HepG2 (cell line): ENCODE measurements around the gene BTBD7. TPM values are rescaled to one million over a fixed set of nuclear protein-coding genes. Genes with fewer than 3 reads are reported as not detected.

Experiments
- ATAC-seq: fragments of 200-7000 bp; cut with Tn5 transposase; 3 replicates; pipeline ENCODE4 v1.9.1; 2020; ENCODE audit warnings: mild to moderate bottlenecking, moderate library complexity
- BruUV-seq: library from RNA; stranded (reverse); fragments of 400-500 nt; replicated peaks from 2 replicates; lab custom pipeline; 2021; lab: Mats Ljungman, UMichigan
- CTCF ChIA-PET: fragments of 300-600 bp; formaldehyde crosslinking; extraction: SDS; loops from one replicate; lab custom pipeline; 2021; ENCODE audit warnings: low total read pairs, inconsistent platforms, low intra/inter-chr PET ratio; lab: Yijun Ruan, JAX
- POLR2A ChIA-PET: fragments of 350-600 bp; sonication (Branson Sonifier 250); formaldehyde crosslinking; loops from one replicate; lab custom pipeline; 2020; ENCODE audit warnings: antibody characterized with exemption, inconsistent platforms; lab: Yijun Ruan, JAX
- DNase-seq: peaks from one replicate; pipeline ENCODE4 v3.0.0-alpha.2; 2015; ENCODE audit warnings: low spot score
- FAIRE-seq: peaks from 3 replicates; lab custom pipeline; 2011; peaks lifted over from hg19 to GRCh38; lab: Jason Lieb, UNC
- H2AFZ ChIP-seq: one replicate; pipeline ENCODE4 v1.6.1; 2011; ENCODE audit warnings: low read length, inconsistent platforms
- H3K27ac ChIP-seq: fragments of 300-600 bp; 3 replicates; pipeline ENCODE4 v1.8.0; 2011; ENCODE audit warnings: mixed run types, mild to moderate bottlenecking, mixed read lengths, low read length, inconsistent platforms; ENCODE audit not compliant: insufficient read depth; ENCODE audit errors: extremely low read length
- H3K27me3 ChIP-seq, 2 experiments: fragments of 200-600 bp in 1 of 2; 2 replicates in 1 of 2; 3 replicates in 1 of 2; pipeline versions ENCODE4 v1.6.0 to v1.8.0; 2011; ENCODE audit warnings: low read length in 2 of 2, mild to moderate bottlenecking in 2 of 2, moderate library complexity in 2 of 2, inconsistent platforms in 1 of 2; ENCODE audit not compliant: insufficient read depth in 2 of 2, control insufficient read depth in 1 of 2
- H3K36me3 ChIP-seq, 2 experiments: fragments of 200-600 bp in 1 of 2; replicated peaks in 1 of 2; 2 replicates in 1 of 2; 3 replicates in 1 of 2; pipeline versions ENCODE4 v1.5.1 to v1.8.0; 2011; ENCODE audit warnings: low read length in 2 of 2, inconsistent platforms in 1 of 2; ENCODE audit not compliant: insufficient read depth in 2 of 2, control insufficient read depth in 1 of 2
- H3K4me1 ChIP-seq: 2 replicates; pipeline ENCODE4 v1.5.1; 2012; ENCODE audit warnings: low read length, inconsistent platforms; ENCODE audit not compliant: insufficient read depth
- H3K4me2 ChIP-seq: 2 replicates; pipeline ENCODE4 v1.6.0; 2011; ENCODE audit warnings: low read depth, low read length, inconsistent platforms
- H3K4me3 ChIP-seq, 3 experiments: fragments of 200-600 bp in 1 of 3; sonication (generic), shearing (Covaris generic) in 1 of 3; replicated peaks in 1 of 3; 2 replicates each; pipeline ENCODE4 v1.5.1; 2011 to 2016; ENCODE audit warnings: low read length in 3 of 3, inconsistent platforms in 2 of 3, low read depth in 2 of 3, mild to moderate bottlenecking in 2 of 3, control low read depth in 1 of 3, mixed read lengths in 1 of 3; ENCODE audit not compliant: insufficient read depth in 1 of 3
- H3K79me2 ChIP-seq: one replicate; pipeline ENCODE4 v1.6.1; 2011; ENCODE audit warnings: low read length, inconsistent platforms; ENCODE audit not compliant: insufficient read depth
- H3K9ac ChIP-seq: 2 replicates; pipeline ENCODE4 v1.6.0; 2011; ENCODE audit warnings: mild to moderate bottlenecking, low read depth, low read length, inconsistent platforms; ENCODE audit not compliant: insufficient read depth
- H3K9me3 ChIP-seq: 2 replicates; pipeline ENCODE4 v1.5.1; 2012; ENCODE audit warnings: mild to moderate bottlenecking, low read length
- H4K20me1 ChIP-seq: 2 replicates; pipeline ENCODE4 v1.6.0; 2011; ENCODE audit warnings: inconsistent platforms, mild to moderate bottlenecking, low read length, moderate library complexity; ENCODE audit not compliant: insufficient read depth
- SATB2 ChIP-seq: sonication (generic); formaldehyde crosslinking; IDR thresholded peaks from 2 replicates; pipeline ENCODE4 v1.5.0; 2020; ENCODE audit warnings: missing genetic modification reagents
- ZFAT ChIP-seq: sonication (generic); formaldehyde crosslinking; conservative IDR thresholded peaks from 2 replicates; pipeline ENCODE4 v1.8.1; 2023; ENCODE audit warnings: missing genetic modification reagents, inconsistent platforms
- ZNF660 ChIP-seq: sonication (generic); formaldehyde crosslinking; IDR thresholded peaks from 2 replicates; pipeline ENCODE4 v1.5.1; 2020; ENCODE audit warnings: mild to moderate bottlenecking, low read depth, missing genetic modification reagents, borderline replicate concordance
- ZNF678 ChIP-seq: sonication (generic); formaldehyde crosslinking; IDR thresholded peaks from 2 replicates; pipeline ENCODE4 v1.4.0; 2020; ENCODE audit warnings: mild to moderate bottlenecking, missing genetic modification reagents
- in situ Hi-C: cut with HindIII; loops from 2 replicates; pipeline ENCODE4 v1.10.0; 2017; ENCODE audit warnings: low pct_unique_long_range_greater_than_20kb; ENCODE audit not compliant: extremely low pct_ligation_motif_present
- intact Hi-C: fragments of 100-400 bp; cut with micrococcal nuclease; formaldehyde crosslinking; loops from one replicate; pipeline ENCODE4 v1.10.0; 2022; ENCODE audit not compliant: unreplicated experiment
- polyA plus RNA-seq, 8 experiments: library from polyadenylated mRNA; depleted of rRNA in 3 of 8; stranded (reverse) in 7 of 8; unstranded in 1 of 8; fragments of >200 nt; fragmentation: Illumina TruSeq in 4 of 8; extraction: Trizol in 4 of 8; gene quantifications; 2 replicates each; pipeline versions ENCODE4 v1.2.1 to v1.2.3, GENCODE V29; 2011 to 2016; ENCODE audit warnings: low read depth in 4 of 8, missing spikeins in 1 of 8, mixed read lengths in 1 of 8; ENCODE audit not compliant: insufficient read depth in 1 of 8
- total RNA-seq, 5 experiments: library from RNA; depleted of rRNA; stranded (reverse); fragments of >200 nt; fragmentation: Illumina TruSeq; extraction: Trizol; gene quantifications; 2 replicates each; pipeline ENCODE4 v1.2.3, GENCODE V29; 2016; ENCODE audit warnings: low read depth in 1 of 5
- TF ChIP-seq, protein P1 (sequence below): sonication (generic); formaldehyde crosslinking; IDR thresholded peaks from 2 replicates; pipeline ENCODE4 v1.4.0; 2020; ENCODE audit warnings: missing genetic modification reagents, borderline replicate concordance

The BTBD7 gene
- total and polyA plus RNA-seq, 2 of the 13 experiments (the other 11 are each of a cell fraction or from before 2014, with no cell fraction given): 11.6 to 15.2 TPM

DNA sequence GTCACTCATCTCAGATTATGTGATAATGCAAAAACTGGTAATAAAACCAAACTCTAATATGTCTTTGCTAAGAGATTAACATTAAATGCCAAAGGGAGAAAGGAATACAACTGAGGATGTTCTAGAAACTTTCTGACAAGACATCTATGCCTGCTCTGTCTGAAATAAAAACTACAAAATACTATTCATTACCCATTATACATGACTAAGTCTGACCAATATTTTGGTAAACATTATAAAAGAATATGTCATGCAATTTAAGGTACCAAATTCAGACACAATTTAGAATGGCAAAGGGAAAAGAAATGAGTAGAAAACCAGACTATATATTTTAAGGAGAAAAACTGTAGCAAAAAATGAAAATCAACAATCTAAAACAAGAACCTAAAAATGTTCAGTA lies 86.3 kb downstream of the BTBD7 start:
- no TSS peak for BruUV-seq
- no peak overlapping the region for H2AFZ ChIP-seq
- H3K4me3 ChIP-seq: no peak overlapping the region
- FAIRE-seq: no peak
- H4K20me1 ChIP-seq: no peaks in the 10 kb centered on the region
- H3K4me1 ChIP-seq: peaks cover 17% of the 10 kb centered on the region
- intact Hi-C loops (no loop called here), in situ Hi-C loops (no loop called here)
- peaks cover 16 to 61% of the 10 kb centered on the region in 2 experiments for H3K36me3 ChIP-seq
- no peak for ATAC-seq
- H3K79me2 ChIP-seq: no peaks in the 10 kb centered on the region
- CTCF ChIA-PET: no interaction called here
- TF ChIP-seq SATB2 (CRISPR knock-in tag) (no peak), ZNF660 (CRISPR knock-in tag) (no peak), ZNF678 (no peak), ZFAT (CRISPR knock-in tag) (no peak)
- TF ChIP-seq, protein P1, sequence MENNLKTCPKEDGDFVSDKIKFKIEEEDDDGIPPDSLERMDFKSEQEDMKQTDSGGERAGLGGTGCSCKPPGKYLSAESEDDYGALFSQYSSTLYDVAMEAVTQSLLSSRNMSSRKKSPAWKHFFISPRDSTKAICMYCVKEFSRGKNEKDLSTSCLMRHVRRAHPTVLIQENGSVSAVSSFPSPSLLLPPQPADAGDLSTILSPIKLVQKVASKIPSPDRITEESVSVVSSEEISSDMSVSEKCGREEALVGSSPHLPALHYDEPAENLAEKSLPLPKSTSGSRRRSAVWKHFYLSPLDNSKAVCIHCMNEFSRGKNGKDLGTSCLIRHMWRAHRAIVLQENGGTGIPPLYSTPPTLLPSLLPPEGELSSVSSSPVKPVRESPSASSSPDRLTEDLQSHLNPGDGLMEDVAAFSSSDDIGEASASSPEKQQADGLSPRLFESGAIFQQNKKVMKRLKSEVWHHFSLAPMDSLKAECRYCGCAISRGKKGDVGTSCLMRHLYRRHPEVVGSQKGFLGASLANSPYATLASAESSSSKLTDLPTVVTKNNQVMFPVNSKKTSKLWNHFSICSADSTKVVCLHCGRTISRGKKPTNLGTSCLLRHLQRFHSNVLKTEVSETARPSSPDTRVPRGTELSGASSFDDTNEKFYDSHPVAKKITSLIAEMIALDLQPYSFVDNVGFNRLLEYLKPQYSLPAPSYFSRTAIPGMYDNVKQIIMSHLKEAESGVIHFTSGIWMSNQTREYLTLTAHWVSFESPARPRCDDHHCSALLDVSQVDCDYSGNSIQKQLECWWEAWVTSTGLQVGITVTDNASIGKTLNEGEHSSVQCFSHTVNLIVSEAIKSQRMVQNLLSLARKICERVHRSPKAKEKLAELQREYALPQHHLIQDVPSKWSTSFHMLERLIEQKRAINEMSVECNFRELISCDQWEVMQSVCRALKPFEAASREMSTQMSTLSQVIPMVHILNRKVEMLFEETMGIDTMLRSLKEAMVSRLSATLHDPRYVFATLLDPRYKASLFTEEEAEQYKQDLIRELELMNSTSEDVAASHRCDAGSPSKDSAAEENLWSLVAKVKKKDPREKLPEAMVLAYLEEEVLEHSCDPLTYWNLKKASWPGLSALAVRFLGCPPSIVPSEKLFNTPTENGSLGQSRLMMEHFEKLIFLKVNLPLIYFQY: no peak
- no peaks in the 10 kb centered on the region for H3K9me3 ChIP-seq
- H3K9ac ChIP-seq: no peak overlapping the region
- DNase-seq: no peak
- H3K4me2 ChIP-seq: no peak overlapping the region
- POLR2A ChIA-PET: no interaction called here
- no peaks in the 10 kb centered on the region; a peak in 1 of 5 replicates for H3K27me3 ChIP-seq
- H3K27ac ChIP-seq: no peak overlapping the region
